Adrenal gland (tissue), 5 donors: ENCODE results near the gene ZFP92.

Experiments
- CTCF ChIP-seq, 6 experiments: fragments of 450-650 bp in 4 of 6; fragments of 200-600 bp in 2 of 6; sonication (generic) in 1 of 6; IDR thresholded peaks; 1 replicate in 5 of 6; 2 replicates in 1 of 6; pipeline versions ENCODE4 v1.5.1 to v1.8.0; 2016 to 2021; ENCODE audit warnings: antibody characterized with exemption in 6 of 6, mild to moderate bottlenecking in 2 of 6, moderate library complexity in 1 of 6
- POLR2A ChIP-seq, 2 donors: fragments of 450-650 bp; IDR thresholded peaks; one replicate each; pipeline ENCODE4 v1.6.1; 2017; ENCODE audit warnings: antibody characterized with exemption in 2 of 2, mild to moderate bottlenecking in 2 of 2, moderate library complexity in 1 of 2
- donor health status: DM: no; HTN: no; CAD: no.

- TF ChIP-seq POLR2A (IDR thresholded peaks at IDR 0.05) (no peak), CTCF (IDR thresholded peaks at IDR 0.05) (no peak)
Measured at GRCh38 chrX:153441981-153442380, 30.7 kb downstream of the ZFP92 start.
